Stimulated activated CD8-positive, alpha-beta memory T cell treated with anti-CD3 and anti-CD28 coated beads, Interleukin-15, amount 100 ng/mL, for 24 hours (primary cell): ENCODE data around the gene FAM3C.
A peak's percentile ranks its signal among the peaks of the same experiment; 100 is the strongest.
"Not testable (repeated sequence)": the region's sequence is repeated elsewhere in the genome, so short reads cannot be mapped to it uniquely, and the experiment has no call there.

Experiments used
- DNase-seq: peaks from one replicate; pipeline ENCODE4 v3.0.0-alpha.2; 2020; ENCODE audit warnings: low read depth

Gene FAM3C, protein sequence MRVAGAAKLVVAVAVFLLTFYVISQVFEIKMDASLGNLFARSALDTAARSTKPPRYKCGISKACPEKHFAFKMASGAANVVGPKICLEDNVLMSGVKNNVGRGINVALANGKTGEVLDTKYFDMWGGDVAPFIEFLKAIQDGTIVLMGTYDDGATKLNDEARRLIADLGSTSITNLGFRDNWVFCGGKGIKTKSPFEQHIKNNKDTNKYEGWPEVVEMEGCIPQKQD

DNA sequence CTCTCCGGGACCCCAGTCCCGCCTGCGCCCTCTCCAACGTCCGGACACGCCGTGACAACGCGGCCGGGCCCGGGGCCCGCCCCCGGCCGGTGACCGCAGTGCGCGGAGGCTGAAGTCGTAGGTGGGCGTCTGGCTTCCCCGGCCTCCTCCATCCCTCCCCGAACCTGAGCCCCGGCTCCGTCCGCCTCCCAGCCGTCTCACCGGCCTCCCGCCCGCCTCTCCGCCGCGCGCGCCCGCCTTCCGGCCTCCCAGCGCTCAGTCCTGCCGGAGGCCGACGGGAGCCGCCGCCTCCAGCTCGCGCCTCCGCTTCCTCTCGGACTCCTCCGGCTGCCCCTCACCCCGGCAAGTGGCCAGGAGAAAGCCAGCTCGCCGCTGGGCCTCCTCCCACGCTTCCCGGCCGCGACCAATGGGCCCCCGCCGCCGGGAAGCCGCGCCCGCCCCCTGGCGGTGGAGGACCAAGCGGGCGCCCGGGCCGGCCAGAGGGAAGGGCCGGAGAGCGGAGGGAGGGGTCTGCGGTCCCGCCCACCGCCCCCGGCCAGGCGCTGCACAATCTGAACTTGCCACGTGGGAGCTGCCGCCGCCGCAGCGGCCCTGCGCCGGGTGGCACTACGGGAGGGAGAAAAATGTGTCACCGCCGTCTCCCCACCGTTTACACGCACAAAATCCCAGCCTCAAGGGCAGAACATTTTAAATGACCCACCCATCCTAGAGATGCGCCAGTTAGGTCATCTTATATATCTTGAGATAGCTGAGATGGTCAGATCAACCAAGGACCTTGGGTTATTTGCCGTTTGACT is at the start of gene FAM3C:
FAM3C (minus strand) TSS at position 348 of the 797 bp plus-strand sequence. CDS start 13,339 bp downstream, outside the sequence.
- peak; percentile 79 for DNase-seq

DNA sequence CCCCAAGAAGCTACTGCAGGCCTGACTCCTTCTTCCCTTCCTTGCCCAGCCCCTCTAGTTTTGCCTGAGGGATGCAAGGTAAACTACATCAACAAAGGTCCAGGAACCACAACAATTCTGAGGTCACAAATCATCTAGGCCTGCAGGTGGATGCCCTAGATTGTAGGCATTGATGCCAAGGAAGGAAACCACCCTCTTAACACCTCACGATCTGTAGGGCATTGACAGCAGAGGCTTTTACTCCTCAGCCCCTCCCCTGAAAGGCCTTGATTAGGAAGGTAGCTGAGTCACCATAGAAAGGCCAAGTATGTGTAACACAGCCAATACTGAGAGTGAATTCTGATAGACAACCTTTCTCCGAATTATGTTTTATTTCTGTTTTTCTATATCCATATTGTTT is 46.7 kb upstream of the FAM3C start:
- DNase-seq = no peak

DNA sequence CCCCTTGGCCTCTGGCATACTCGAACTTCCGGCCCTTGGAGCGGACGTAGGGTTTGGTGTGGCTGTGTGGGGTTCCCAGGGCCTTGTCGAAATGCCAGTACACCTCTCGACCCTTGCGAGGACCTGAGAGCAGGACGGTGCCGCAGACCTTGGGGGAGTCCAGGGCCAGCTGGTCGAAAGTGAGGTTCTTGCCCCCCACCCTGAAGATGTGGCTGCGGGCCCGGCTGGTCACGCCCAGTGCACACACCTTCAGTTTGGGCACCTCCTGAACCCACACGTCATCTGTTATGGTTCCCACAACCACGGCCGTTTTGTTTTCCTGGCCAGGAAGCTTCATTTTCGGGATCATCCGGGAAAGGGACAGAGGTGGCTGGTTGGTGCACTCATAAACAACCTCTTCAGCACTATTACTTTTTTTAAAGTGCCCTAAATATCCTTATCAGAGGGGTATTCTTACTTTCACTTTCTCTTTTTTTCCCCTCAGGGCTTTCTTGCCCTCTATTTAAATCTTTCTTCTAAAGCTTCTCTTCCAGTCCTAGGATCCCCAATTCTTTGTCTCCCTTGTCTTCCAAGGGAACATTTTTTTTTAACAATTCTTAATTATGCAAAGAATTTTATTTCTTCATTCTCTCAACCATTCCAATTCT is 44.9 kb upstream of the FAM3C start:
- DNase-seq = no peak

DNA sequence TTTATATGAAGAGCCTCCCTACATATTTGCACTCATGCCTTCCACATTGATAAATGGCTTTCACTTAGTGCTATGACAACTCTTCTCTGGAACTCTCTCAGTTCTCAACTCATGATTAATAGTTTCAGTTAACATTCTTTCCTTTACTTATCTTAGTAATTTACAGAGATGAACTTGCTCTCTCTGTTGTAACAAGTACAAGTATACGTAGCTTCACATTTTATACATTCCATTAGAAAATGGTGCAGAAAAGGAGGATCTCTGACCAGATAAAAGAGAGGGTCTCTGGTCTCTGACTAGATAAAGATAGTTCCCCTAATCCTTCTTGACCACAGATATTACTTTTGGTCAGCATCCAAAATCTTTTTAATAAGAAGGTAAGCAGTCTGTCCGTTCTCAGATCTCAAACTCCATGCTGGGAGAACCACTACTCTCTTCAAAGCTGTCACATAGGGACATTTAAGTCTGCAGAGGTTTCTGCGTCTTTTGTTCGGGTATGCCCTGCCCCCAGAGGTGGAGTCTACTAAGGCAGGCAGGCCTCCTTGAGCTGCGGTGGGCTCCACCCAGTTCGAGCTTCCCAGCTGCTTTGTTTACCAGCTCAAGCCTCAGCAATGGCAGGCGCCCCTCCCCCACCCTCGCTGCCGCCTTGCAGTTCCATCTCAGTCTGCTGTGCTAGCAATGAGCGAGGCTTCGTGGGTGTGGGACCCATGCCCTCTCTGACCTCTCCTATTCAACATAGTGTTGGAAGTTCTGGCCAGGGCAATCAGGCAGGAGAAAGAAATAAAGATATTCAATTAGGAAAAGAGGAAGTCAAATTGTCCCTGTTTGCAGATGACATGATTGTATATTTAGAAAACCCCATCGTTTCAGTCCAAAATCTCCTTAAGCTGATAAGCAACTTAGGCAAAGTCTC is 42.2 kb upstream of the FAM3C start:
- DNase-seq = peak; percentile 32

DNA sequence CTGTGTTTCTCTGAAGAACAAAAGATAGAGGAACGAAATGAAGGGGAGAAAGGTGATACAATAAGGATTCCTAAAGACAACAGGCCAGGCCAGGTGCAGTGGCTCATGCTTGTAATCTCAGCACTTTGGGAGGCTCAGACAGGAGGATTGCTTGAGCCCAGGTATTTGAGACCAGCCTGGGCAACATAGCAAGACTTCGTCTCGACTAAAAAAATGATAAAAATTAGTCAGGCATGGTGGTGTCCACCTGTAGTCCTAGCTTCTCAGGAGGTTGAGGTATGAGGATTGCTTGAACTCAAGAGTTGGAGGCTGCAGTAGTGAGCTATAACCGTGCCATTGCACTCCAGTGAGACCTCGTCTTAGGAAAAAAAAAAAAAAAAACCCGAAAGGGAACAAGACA is 41.4 kb upstream of the FAM3C start:
- DNase-seq = no peak

DNA sequence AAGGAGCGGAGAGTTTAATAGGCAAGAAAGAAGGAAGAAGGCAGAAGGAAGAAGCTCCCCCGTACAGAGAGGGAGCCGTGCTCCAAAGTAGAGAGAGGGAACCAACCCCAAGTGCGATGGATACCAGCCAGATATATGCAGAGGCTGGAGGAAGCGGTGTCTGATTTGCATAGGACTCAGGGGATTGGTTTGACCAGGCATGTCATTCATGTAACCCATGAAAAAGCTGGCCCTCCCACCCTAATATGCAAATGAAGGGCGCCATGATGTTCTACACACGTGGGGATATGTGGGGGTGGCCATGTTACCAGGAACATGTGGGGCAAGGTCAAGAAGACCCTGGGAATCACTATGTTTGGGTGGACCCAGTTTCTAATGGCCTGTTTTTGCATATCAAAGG is 40.6 kb upstream of the FAM3C start:
- no peak for DNase-seq

DNA sequence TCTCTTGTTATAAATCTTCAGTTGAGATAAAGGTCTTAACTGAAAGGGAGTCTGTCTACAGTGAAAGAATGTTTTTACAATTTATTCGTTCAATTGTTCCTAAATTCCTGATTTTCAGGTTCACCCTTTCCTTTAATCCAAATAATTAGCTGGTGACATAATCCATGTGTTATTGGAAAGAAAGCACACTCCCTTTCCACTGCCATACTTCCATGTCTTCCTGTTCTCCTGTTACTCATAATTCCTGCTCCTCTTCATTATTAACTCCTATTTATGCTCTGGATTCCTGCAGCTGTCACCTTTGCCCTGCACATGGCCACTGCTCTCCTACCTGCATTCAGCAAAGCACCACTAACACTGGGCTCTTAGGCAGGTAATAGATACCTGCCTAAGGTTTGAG is 40.0 kb upstream of the FAM3C start:
- DNase-seq = no peak

DNA sequence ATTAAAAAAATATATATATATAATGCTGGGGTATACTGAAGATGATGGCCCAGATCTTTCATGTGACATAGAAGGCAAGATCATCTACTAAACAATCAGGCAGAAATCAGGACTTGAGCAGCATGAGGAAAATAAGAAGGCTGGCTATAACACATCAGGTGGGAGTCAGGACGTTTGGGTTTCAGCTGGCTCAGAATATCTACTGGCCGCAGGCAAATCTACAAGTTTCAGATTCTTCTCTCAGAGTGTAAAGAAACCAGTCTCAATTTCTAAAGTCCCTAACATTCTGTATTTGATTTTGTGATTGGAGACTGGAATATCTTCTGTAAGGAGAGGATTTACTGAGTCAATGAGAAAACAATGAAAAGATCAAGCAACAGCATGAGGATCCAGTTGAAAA is 37.7 kb upstream of the FAM3C start:
- DNase-seq = no peak

DNA sequence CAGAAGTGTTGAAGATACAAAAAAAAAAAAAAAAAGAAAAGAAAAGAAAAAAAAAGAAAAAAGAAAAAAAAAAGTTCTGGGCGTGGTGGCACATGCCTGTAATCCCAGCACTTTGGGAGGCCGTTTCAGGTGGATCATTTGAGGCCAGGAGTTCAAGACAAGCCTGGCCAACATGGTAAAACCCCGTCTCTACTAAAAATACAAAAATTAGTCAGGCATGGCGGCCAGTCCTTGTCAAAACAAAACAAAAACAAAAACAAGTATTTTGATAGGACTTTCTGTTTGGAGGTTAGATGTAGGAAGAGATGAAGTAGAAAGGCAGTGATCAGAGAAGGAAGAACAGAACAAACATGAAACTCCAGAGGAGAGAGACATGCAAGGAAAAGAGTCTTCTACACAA is 36.4 kb upstream of the FAM3C start:
- DNase-seq = not testable (repeated sequence)

DNA sequence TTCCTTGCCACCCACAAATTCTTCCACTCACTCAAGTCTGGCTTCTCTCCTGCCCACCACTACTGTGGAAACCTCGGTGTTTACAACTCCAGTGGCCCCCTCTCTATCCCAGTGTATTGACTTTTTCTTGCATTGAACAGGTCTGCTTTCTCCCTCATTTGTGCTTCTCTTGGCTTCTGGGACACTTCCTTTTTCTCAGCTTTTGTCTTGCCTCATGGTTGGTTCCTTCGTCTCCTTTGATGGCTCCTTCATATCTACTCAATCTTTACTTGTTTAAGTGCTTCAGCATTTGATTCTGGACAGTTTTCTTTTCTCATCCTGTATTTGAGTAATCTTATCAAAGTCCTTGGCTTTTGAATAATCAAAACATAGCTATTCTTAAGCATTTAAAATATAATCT is 35.9 kb upstream of the FAM3C start:
- DNase-seq = no peak

DNA sequence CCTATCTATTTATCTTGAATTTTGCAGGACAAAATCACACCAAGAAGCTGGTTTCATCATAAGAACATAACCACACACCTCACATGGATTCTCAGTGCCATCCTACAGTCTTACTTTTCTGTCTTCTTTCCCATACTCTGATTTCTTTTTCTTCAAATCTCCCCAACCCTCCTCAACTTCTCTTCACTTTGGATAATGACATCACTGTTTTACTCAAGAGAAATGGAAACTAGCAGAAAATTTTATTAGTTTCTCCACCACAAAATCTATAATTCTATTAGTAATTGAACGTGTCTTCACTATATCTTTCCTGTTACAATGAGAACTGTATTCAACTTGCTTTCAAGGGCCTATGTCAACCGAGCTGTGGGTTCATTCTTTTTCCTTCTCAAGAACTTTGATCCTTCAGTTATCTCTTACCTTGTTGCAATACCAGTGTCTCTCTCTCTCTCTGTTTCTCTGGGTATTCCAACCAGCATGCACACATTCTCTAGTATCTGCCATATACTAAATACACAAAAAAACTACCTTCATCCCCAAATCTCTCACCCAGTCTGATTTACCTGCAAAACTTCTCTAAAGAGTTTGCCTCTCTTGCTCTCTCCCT is 35.4 kb upstream of the FAM3C start:
- DNase-seq = no peak

DNA sequence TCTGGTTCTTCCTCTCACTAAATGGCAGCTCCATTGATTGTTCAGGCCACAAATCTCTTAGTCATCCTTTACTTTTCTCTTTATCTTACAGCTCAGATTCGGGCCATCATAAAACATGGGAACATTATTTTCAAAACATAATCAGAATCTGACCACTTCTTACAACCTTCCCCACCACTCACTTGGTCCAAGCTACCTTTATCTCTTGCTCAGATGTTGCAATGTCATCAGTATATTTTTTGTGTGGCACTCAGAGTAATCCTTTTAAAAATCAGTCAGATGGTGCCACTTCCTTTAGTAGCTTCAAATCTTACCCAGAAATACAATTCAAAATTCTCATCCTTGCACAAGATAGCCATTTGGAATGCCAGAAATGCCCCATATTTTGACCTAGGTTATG is 34.5 kb upstream of the FAM3C start:
- DNase-seq = no peak

DNA sequence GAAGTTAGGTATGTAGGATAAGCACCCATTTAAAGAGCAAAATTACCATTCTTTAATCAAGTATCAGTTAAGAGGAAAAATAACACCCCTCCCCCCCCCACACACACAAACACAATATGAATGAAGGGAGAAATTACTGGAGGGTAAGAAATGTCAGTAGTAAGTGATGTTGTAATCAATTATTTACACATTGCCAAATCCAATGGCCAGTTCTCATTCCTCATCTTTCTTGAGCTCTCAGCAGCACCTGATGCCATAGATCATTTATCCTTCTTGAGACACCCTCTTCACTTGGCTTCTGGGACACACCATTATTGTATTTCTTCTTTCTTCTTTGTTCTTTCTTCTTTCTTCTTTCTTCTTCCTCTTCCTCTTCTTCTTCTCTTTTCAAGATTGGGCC is 33.7 kb upstream of the FAM3C start:
- DNase-seq = no peak

DNA sequence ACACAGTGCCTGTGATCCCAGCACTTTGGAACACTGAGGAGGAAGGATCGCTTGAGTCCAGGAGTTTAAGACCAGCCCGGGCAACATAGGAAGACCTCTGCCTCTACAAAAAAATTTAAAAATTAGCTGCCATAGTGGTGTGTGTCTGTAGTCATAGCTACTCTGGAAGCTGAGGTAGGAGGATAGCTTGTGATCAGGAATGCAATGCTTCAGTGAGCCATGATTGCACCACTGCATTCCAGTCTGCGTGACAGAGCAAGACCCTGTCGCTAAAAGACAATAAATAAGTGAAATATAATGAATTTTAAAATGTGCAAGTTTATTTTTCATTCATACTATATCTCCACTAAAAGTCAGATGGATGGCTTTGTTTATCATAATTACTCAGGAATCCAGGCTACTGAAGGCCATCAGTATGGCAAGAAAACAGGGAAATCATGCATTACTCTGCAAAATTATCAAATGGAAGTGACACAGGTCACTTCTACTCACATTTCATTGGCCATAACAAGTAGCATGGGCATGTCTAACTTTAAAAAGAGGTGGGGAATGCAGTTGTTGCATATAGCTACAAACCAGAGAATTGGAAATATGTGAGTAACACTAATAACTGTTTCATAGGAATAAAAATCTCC is 32.9 kb upstream of the FAM3C start:
- DNase-seq = no peak

DNA sequence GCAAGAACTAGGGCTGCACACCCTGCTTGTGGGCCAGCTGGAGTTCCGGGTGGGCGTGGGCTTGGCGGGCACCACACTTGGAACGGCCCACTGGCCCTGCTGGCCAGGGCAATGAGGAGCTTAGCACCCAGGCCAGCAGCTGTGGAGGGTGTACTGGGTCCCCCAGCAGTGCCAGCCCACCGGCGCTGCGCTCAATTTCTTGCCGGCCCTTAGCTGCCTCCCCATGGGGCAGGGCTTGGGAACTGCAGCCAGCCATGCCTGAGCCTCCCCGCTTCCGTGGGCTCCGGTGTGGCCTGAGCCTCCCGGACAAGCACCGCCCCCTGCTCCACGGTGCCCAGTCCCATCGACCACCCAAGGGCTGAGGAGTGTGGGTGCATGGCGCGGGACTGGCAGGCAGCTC is 25.6 kb upstream of the FAM3C start:
- DNase-seq = not testable (repeated sequence)

DNA sequence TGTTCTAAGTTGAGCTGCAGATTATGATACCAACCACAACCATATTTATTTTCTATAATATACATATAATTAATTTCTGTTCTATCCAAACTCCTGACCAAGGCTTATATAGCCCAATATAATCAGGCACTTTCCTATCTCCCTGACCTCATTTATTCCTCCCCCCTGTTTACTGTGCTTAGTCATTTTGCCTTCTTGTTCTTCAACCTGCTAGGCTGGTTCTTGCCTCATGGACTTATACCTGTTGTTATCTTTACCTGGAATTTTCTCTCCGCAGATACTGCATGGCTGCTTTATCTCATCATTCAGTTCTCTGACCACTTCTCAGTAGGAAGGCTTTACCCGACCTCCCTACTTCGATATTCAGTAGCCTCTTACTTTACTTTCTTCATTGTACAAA is 24.9 kb upstream of the FAM3C start:
- DNase-seq = no peak

DNA sequence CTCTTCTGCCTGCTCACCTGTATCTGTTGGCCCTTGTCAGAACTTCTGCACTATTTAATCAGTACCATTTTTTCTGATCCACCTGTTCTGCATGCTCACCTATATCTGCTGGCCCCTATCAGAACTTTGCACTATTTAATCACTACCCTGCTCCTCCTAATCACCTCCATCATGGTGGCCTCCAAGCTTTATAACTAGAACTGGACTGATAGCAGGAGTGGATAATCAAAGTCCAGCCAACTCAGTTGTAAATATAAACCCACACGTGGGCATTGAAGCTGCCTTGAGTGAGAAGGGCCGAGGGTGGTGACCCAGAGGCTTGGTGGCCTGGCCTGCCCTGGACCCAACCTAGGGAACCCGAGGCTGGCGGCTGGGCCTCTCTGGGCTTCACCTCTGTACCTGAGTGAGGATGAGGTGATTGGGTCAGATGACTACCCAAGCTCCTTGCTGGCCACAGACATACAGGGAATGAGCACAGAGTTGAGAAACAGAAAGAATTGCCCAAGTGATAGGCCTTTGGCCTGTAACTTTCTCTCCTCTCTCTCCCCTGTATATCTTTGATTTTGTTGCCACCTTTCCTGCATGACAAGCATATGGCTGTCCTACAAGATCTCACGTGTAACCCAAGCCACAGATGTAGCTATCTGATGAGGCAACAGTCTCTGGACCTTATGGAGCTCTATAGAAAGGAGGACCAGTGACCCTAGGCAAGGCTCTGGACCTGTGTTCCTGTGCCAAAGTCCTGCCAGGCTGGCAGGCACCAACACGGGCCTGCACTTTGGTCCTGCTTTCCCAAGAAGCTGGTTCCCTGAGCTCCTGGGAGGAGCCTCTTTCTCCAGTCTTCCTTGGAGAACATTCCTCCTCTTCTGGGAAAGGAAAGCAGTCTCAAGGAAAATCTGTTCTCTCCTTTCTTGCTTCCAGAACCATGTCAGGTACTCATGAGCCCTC is 23.4 kb upstream of the FAM3C start:
- no peak for DNase-seq

DNA sequence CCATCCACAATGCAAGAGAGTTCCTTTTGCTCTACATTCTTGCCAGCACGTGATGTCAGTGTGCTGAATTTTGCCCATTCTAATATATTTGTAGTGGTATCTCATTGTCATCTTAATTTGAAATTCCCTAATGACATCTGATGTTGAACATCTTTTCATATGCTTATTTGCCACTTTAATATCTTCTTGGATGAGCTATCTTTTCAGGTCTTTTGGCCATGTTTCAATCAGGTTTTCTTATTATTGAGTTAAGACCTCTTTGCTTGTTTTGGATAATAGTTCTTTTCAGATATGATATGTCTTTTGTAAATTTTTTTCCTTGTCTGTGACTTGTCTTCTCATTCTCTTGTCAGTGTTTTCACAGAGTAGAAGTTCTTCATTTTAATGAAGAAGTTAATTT is 20.4 kb upstream of the FAM3C start:
- no peak for DNase-seq

DNA sequence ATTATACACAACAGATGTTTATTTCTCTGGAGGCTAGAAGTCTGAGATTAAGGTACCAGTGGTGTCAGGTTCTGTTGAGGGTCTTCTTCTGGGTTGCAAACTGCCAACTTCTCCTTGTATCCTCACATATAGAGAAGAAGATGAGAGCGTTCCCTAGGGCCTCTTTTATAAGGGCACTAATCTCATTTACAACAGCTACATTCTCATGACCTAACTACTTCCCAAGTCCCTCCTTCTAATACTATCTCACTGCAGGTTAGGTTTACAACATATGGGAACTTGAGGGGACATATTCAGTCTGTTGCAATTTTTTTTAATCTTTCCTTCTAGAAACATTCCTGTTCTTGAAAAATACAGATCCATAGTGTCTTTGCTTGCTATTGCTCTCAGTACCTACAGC is 18.3 kb upstream of the FAM3C start:
- DNase-seq = no peak

DNA sequence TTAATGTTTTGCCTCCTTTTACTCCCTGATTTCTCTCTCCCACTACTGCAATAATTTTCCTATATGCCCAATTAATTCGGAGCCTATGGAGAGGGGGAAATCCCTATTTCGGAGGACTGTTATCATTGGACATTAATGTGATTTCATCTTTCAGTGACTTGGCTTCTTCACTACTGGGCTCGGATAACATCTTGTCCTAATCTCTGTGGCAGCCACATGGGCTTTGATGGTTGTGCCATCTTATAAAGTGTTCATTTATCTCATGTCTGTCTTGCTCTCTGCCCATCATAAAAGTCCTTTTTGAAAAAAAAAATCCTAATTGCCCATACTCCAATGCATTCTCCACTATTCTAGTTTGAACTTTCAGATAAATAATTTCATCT is 15.5 kb upstream of the FAM3C start:
- DNase-seq = no peak
